ENCODE data around the gene DRICH1.
"Not testable (repeated sequence)": the region's sequence is repeated elsewhere in the genome, so short reads cannot be mapped to it uniquely, and the experiment has no call there.

Gene DRICH1

GRCh38 chr22:23632178-23632577 lies at the start of gene DRICH1:
DRICH1 (minus strand) TSS chr22:23632321; CDS start chr22:23632023, 298 bp downstream.
- DNase-seq, result no peak

DNA sequence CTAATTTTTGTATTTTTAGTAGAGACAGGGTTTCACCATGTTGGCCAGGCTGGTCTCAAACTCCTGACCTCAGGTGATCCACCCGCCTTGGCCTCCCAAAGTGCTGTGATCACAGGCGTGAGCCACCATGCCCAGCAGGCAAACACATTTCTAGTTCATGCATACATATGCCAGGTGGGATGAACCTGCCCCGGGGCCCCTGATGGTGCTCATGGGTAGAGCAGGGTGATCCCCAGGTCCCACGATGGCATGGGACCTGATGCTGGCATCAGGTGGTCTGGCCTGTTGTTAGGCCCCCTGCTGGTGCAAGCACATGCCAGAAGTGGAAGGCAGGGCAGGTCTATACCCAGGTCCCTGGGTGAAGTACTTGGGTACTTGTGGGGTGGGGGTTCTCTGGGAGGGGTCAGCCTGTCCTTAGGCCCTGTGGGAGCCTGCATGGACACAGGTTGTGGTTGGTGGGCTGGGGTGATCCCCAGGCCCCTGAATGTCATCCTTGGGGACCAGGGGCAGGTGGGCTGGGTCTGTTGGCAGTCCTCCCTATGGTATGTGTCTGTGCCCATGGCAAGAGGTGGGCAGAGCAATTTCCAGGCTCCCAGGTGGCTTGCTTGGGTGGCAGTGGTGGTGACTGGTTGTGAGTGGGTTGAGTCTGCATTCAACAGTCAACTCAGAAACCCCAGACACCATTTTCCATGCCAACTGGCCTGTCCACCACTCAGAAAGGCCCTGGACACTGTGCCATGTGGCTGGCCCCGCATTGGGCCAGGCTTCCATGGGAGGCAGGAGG lies 49.1 kb upstream of the DRICH1 start:
- DNase-seq, result no peak

- no peak for DNase-seq
These were observed 46.0 kb upstream of the DRICH1 start for GRCh38 chr22:23678133-23678532.

GRCh38 chr22:23677701-23677995 lies 45.5 kb upstream of the DRICH1 start:
- no peak for DNase-seq

GRCh38 chr22:23676841-23677700 lies 45.0 kb upstream of the DRICH1 start:
- DNase-seq, result not testable (repeated sequence)

- no peak for DNase-seq
These were observed 43.6 kb upstream of the DRICH1 start for GRCh38 chr22:23675502-23676415.

- DNase-seq, result not testable (repeated sequence)
These were observed 42.9 kb upstream of the DRICH1 start for GRCh38 chr22:23674886-23675501.

- DNase-seq, result no peak
These were observed 41.9 kb upstream of the DRICH1 start for GRCh38 chr22:23673826-23674690.

DNA sequence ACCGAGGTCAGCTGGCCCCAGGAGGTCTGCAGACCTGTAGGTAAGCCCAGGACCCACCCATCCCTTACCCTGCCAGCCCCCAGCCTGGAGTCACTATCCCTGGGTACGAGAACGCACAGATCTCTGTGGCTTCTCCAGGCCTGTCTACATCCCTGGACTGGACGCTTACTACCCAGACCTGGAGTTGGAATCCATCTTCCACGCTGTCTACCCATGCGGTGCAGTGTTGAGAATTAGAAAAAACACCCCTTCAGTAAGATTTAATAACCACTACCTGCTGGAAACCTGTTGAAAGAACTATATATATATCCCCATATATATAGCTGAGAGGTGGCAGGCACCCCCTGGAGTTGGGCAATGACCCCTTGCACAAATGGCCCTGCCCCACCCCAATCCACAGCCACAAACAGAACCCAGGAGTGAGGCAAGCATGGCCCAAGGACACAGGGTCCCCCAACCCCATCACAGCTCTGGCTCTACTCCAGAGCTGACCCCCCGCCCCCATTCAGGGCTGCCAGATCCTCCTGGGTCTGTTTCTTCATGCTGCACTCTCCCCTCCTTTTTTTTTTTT lies 41.0 kb upstream of the DRICH1 start:
- DNase-seq, result no peak

- DNase-seq, result not testable (repeated sequence)
These were observed 40.4 kb upstream of the DRICH1 start for GRCh38 chr22:23672307-23673049.

- DNase-seq, result not testable (repeated sequence)
These were observed 39.3 kb upstream of the DRICH1 start for GRCh38 chr22:23671387-23671786.

- no peak for DNase-seq
These were observed 38.5 kb upstream of the DRICH1 start for GRCh38 chr22:23670378-23671295.

DNA sequence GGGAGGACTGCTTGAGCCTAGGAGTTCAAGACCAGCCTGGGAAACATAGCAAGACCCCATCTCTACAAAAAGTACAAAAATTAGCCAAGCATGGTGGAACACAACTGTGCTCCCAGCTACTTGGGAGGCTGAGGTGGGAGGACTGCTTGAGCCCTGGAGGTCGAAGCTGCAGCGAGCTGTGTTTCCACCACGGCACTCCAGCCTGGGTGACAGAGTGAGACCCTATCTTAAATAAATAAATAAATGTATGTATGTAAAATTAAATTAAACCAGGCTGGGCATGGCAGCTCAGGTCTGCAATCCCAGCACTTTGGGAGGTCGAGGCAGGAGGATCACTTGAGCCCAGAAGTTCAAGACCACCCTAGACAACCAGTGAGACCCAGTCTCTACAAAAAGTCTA lies 28.3 kb upstream of the DRICH1 start:
- DNase-seq, result not testable (repeated sequence)

- DNase-seq, result no peak
These were observed 25.6 kb upstream of the DRICH1 start for GRCh38 chr22:23657727-23658126.

DNA sequence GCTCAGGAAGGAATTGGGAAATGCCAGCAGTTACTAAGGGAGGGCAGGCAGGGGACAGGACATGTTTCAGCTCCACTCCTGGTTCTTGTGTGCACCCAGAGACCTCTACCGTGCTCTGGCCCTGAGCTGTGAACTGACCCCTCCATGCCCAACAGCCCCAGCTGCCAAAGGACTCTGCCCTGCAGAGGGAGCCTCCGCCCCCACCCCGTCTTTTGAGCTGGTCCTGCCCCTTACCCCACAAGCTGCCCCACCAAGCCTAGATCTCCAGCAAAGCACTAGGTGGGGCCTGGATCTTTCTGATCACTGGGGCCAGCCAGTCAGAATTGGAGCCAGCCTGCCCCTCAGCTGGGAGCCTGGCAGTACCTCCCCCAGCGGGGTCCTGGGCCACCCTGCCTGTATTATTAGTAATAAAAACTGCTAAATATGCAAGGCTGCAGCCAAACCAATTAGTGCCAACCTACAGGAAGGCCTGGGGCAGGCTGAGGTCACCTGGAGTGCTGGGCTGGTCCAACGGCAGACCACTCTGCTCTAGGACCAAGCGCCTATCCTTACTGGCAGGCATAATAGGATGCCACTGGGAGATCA lies 23.9 kb upstream of the DRICH1 start:
- no peak for DNase-seq

- DNase-seq, result no peak
These were observed 20.6 kb upstream of the DRICH1 start for GRCh38 chr22:23652711-23653110.

GRCh38 chr22:23652286-23652685 lies 20.2 kb upstream of the DRICH1 start:
- no peak for DNase-seq

GRCh38 chr22:23651676-23652075 lies 19.6 kb upstream of the DRICH1 start:
- DNase-seq, result no peak

- DNase-seq, result no peak
These were observed 17.0 kb upstream of the DRICH1 start for GRCh38 chr22:23649071-23649501.
